Mammary epithelial cell (primary cell): ENCODE results near the gene API5.

ENCODE experiments used
- CTCF ChIP-seq, 2 donors: IDR thresholded peaks in 1 of 2; conservative IDR thresholded peaks in 1 of 2; 2 replicates each; pipeline ENCODE4 v1.5.1; 2011 to 2012; ENCODE audit warnings: inconsistent platforms in 2 of 2, low read length in 2 of 2, mild to moderate bottlenecking in 2 of 2, control low read depth in 1 of 2, low read depth in 1 of 2; ENCODE audit not compliant: insufficient read depth in 1 of 2; ENCODE audit errors: extremely low read depth in 1 of 2
- EZH2 ChIP-seq: IDR thresholded peaks from 2 replicates; pipeline ENCODE4 v1.6.1; 2012; ENCODE audit warnings: low read length, inconsistent platforms, borderline replicate concordance

DNA sequence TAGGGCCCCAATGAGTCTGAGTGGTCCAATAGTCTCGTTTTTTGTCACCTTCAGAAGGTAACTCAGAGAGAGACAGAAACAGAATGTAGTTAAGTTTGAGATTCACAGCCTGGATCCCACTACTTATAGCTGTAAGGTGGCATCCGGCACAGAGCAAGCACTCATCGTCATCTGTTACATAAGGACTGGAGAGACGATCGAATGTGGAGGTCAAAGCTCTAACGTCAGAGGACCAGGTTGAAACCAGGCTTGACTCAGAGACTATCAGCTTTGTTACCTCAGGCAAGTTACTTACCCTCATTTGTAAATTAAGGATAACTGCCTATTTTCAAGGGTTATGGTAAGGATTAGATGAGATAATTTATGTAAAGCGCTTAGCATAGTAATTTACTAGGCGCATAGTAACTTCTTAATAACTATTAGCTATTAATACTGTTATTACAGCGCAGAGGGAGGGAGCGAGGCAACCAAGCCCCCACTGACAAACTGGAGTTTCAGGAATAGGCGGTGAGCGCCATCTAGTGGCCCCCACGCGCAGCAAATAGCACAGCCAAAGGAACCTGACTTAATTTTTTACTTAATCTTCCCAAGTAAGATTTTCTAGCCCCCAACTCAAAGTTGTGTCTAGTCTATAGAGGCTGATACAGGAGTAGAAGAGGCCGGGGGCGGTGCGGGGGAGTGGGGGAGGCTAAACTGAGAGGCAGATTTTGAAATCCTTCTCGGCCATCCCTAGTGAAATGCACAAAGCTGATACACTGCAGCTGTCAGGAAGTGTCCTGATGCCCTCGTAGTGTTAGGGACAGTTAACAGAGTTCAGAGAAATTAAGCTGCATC is 29.0 kb upstream of the API5 start:
- TF ChIP-seq CTCF (conservative IDR thresholded peaks at IDR 0.05 in 1 of 2, IDR thresholded peaks at IDR 0.05 in 1 of 2; ENCODE audit: extremely low read depth in 1 of 2, insufficient read depth in 1 of 2, low read depth in 1 of 2, low read length in 2 of 2): peak; percentile 81 to 88
- TF ChIP-seq EZH2: no peak
